Measurements from ENCODE around the gene SPINDOC.
A peak's percentile ranks its signal among the peaks of the same experiment; 100 is the strongest.

The SPINDOC gene

DNA sequence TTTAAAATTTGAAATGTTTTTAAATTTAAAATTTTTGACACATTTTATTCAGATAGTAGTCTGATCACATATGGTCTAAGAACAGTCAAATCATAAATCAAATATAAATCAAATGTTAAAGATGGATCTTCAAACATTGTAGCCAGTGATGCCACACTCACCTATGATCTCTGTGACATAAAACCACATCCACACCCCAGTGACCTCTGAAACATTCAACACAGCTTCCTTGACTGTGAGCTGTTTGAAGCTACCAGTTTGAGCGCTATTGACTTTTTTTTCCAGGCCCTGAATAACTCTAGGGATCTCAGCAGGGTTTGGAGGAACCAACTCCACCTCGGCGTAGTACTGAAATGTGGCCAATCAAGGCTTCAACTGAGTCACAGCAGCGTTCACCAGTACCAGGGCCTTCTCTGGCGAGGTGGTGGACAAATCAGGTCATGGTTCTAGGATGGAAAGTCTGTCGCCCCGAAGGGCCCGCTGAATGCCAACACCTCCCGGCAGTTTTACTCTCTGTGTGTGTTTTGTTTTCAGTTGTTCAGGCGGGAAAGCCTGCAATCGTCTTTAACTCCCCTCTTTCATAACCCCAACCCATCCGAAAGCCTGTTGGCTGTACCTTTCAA is 21.4 kb downstream of the SPINDOC start:
- no peak for DNase-seq

DNA sequence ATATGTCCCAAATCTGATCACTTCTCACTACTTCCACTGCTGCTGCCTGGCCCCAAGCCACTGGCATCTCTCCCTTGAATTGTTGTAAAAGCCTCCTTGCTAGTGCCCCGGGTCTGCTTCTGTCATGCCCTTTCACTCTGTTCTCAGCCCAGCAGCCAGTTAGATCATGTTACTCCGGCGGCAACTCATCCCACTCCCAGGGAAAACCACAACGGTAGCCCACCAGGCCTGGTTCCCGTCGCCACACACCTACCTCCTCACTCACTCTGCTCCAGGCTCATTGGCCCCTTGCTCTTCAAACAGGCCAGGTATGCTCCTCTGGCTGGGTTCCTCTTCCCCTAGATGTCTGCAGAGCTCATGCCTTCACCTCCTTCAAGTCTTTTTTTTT is 21.9 kb downstream of the SPINDOC start:
- DNase-seq: no peak

DNA sequence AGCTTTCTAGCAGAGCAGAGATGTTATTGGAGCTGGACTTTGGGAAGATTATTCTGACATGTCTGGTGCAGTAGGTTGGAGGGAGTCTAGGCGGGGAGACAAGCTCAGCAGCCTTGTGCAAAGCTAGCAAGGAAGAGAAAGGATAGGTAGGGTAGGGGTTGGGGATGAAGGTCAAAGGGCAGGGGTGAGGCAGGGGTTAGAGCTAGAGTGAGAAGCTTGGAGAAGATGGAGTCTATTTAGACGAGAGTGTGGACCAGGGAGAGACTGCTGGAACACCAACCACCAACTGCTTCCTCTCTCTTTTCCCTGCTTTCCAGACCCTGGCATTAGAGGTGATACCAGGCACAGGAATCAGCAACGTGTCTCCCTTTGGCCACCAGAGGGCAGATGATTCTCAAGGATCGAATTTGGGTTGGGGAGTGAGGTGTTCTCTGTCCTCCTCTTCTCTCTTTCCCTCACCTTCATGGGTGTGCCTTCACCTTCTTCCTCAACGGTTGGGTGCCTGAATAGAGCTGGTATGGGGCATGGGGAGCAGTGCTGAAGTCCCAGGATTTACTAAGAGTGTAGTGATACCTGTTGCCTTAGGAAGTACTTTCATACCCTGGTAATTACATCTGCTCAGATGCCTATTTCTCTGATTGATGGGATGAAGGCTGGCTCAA is 23.9 kb downstream of the SPINDOC start:
- peak in 4 of 5 experiments; percentile 57 to 77 (median 63) for DNase-seq

DNA sequence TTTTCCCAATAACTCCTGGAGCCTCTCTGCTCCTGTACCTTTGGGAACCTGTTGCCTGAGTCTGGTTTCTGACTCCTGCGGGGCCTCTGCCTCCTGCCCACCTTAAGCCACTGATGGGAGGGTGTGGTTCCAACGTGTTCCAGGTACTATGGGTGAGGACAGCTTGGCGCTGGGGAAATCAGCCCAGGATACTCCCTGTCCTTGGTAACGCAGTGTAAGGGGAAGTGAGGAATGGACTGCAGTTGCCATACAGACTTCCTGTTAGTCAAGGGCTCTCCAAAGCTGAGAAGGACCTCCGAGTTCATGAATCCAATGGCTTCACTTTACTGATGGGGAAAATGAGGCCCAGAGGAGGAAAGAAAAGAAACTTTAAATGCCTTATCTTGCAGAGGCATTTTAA is 24.5 kb downstream of the SPINDOC start:
- DNase-seq: no peak

DNA sequence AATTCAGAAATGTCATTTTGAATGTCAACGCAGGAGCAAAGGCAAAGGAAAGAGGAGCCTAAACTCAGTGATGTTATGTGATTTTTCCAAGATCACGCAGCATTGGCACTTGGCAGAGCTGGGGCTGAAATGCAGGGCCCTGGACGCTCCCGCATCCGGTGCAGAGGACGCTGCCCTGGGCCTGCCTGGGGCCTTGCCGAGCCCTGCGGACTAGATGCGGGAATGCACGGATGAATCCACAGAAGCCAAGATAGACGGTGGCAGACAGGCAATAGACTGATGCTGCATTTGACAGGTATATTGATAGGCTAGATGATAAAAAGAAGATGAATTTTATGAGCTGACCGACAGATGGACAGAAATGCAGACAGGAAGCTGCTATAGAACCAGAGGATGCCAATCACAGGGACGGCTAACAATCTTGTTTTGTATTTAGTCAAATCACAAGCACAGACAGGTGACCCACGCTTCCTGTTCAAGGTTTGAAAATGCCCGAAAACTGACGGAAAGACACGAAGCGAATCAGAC is 25.0 kb downstream of the SPINDOC start:
- no peak for DNase-seq

DNA sequence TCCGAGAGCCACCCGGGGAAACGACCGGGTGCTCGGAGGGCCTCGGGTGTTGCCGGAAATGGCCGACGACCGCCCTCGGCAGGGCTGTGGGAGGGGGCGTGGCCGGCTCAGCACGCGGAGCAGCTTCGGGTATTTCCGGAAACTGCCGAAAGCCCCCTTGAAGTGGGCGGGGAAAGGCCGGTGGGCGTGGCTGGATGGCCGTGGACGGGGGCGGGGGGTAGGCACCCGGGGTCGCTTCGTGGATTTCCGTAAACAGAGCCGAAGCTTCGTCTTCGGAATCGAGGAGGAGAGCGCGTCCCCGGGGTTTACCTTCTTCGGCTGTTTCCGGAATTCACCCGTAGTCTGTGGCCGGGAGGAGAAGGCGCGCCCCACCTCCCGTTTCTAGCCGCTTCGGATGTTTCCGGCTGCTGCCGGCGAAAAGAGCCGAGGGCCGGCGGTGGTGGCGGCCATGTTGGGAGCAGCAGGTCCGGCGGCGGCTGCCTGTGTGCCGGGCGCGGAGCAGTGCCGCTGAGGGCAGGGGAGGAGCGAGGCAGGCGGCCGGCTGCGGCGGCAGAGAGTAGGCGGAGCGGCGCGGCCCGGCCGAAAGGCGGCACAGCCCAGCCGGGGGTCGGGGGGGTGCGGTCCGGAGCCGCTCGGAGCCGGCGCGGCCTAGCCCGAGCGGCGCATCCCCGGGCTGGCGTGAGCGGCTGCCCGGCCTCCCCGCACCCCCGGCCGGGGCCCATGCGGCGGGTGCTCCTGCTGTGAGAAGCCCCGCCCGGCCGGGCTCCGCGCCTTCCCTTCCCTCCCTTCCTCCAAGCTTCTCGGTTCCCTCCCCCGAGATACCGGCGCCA is 25.6 kb downstream of the SPINDOC start, which contains the start of gene MARK2:
Gene MARK2 (plus strand): TSS at position 433 of the 830 bp plus-strand sequence. CDS start 397 bp downstream, at position 830.
- peak; percentile 99 to 100 (median 99) for DNase-seq

DNA sequence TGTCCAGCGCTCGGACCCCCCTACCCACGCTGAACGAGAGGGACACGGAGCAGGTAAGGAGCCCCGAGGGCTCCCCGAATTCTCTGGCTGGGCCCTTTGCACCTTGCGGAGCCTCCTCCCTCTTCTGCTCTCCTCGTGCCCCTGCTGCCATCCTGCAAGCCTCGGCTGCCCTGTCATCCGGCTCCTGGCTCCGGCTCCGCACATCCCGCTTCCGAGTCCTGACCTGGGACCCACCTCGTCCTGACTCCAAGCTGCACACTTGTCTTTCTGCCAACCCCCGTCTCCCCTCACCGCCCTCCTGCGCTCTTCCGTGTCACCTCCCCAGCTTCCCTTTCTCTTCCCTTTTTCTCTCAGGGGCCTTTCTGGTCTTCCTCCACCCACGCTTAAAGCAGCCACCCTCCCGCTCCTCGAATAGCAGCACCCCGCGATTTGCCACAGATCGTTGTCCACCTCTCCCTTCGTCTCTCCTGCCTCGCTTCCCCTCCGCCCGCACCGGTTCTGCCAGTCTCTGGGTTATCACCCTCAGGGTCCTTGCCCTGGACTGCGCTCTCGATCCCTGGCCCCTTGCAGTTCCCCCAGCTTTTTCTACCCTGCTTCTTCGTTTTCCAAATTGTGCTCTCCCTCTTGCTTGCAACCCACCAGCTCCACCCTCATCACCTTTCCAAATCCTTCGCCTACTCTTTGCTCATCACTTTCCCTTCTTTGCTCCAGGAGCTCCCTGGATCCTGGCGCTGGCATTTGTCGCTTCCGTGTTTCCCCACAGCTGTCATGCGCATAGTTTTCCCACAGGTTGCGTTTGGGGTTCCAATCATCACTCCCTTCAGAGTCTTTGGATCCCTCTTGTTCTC is 26.5 kb downstream of the SPINDOC start:
- peak in 2 of 5 experiments; percentile 20 to 39 for DNase-seq

DNA sequence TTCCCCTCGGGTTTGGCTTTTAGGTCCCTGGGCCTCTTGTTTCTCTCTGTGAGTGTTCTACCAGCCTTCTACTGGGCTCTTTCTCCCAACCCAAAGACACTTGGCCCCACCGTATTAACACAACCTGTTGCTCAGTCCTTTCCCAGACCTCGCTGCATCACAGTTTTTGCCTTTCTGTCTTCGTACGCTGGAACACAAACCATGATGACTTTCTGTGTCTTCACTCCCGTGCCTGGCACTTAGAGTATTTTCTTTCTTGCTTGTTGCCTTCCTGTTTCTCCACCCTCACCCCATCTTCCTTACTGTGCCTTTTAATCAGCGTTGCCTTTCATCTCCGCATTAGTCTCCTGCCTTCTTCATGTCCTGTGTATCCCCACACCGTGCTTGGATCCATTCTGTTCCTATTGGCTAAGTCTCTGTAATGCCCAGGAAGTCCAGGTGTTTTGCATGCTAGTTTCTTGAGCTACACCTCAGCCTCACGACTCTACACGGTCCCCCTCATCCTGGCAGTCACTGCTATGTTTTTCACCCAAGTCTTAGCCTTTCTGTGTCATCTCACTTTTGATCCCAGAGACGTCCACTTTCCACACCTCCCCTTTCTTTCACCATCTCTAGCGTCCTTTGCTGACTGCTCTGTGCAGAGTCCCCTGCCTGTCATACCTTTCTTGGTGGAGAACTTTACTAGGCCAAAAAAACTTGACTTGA is 27.3 kb downstream of the SPINDOC start:
- DNase-seq: peak in 1 of 5 experiments; percentile 26

DNA sequence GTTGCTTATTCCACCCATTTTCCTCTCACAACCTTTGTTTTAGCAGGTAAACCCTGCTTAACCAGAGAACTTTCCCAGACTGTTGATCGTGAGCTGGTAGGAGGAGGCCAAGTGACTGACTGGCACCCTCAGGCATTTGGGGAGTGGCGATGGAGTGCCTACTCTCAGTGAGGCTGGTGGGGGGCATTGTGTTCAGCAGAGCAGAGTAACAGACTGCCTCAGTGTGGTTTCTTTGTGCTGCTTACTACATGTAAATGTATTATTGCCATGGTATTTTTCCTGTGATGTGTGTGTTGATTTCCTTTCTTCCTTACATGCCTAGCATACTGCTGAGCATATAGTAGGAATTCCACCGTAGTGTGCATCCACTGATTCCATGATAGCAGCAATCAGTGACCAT is 28.3 kb downstream of the SPINDOC start:
- DNase-seq: no peak

DNA sequence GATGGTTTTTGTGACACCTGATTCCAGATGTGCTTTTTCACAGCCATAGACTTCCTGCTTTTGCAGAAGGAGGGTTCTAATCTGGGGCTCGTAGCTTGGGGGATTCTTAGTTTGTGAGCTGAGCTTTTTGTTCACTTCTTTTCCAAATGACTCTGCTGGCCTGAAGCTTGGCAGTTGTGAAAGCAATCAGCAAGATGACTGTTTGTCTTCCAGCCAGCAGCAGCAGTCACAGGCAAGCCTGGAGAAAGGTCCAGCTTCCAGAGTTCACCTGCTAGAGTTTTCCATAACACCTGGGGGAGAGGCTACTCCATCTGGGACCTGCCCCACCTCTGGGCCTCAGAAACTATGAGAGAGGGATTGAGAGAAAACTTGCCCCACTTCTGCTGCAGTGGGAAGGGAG is 29.8 kb downstream of the SPINDOC start:
- no peak for DNase-seq

DNA sequence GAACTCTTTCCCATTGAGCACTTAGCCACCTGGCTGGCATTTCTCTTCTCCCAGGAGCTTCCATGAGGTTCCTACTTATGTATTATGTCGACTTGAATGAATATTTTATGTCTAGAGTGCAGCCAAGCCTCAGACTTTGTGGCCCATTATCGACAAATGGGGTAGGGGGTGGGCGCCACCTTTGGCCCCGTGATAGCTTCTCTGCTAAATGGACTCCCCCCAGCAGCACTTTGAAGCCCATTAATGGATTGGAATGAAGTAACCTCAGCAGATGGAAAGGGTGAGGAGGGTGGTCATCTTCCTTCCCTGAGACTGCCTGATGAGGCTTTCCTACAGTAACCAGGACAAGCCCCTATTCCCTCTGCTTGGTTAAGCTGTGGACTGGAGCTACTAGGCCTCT is 31.6 kb downstream of the SPINDOC start:
- no peak for DNase-seq

DNA sequence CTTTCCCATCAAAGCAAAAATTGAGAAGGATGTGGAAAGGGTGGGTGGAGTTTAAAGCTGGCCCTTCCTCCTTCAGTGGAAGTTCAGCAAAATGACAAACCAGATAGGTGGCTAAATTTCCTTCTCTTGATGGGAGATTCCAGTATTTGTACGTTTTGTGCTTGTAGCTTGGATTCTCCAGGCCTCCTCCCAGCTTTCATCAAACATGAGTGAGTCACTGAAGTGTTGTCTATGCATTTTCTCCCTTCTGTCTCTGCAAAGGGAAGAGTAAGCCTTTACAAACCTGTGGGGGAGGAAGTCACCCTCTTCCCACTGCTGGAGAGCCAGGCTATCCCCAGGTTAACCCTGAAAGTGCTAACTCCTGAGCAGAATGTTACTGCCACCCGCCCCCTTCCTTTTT is 32.0 kb downstream of the SPINDOC start:
- DNase-seq: no peak

DNA sequence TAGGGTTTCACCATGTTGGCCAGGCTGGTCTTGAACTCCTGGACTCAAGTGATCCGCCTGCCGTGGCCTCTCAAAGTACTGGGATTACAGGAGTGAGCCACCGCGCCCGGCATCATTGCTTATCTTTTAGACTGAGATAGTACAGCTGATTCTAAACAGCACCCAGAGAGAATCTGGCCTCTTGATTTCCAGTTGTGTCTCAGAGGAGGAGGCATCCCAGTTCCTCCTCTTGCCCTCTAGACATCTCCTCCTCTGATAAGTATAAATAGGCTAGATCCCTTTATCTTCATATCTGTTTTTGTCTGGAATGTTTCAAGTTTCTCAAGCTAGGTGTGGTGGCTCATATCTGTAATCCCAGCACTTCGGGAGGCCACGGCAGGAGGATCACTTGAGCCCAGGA is 32.7 kb downstream of the SPINDOC start:
- DNase-seq: no peak

DNA sequence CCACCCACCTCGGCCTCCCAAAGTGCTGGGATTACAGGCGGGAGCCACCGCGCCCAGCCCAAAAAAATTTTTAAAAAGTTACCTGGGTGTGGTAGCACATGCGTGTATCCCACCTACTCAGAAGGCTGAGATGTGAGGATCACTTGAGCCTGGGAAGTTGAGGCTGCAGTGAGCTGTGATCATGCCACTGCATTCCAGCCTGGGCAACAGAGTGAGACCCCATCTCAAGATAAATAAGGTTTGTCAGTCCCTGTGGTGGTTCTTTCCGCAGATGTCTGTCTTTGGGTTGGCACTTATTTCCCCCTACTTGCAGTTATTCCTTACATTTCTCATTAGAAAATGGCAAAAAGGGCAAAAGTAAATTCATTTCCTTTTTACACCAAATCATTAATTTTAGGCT is 33.6 kb downstream of the SPINDOC start:
- no peak for DNase-seq

DNA sequence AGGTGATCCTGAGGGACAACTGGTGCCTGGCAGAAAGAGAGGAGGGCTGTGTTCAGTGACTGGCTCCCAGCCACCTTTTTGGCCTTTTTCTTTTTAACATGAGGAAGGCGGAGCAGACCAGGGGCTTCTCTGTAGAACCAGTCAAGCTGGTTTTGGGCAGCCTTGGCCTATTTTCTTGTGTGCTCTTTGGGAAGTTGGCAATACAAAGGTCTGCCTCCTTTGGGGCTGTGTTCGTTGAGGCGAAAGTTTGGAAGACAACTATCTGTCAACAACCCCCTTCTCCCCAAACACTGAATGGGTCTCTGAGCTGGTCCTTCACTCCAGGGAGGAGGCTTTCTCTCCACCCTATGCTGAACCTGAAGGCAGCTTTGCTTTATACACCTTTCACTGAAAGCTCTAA is 34.1 kb downstream of the SPINDOC start:
- DNase-seq: no peak

DNA sequence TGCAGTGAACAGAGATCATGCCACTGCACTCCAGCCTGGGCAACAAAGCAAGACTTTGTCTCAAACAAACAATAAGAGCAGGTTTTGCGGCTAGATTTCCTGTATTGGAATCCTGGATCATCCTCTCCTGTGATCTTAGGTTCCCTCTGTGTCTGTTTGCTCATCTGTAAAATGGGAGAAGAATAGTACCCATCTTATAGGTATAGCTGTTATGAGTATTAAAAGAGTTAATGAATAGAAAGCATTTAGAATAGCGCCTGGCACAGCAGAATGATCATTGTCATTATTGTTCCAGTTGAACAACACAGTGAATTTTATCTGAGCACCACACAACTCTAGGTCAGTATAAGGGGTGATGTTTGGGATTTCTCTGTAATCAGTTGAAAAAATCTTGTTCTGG is 36.4 kb downstream of the SPINDOC start:
- no peak for DNase-seq

DNA sequence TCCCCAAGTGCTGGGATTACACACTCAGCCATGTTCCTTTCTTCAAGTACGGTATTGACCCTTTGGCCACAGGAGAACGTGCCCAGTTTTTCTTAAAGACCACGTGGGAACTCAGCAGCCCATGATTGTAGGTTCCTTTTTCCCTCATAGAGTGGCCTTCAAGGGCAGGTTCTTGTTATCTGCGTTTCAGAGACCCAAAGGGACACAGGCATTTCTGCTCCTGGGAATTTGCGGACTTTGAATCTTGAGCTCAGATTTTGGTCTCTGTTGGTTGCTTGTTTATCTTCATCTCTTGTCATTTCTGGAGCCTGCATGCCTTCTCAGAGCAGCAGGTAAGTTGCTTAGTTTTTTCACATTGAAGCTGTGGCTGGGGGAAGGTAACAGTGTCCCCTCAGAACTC is 37.7 kb downstream of the SPINDOC start:
- no peak for DNase-seq

DNA sequence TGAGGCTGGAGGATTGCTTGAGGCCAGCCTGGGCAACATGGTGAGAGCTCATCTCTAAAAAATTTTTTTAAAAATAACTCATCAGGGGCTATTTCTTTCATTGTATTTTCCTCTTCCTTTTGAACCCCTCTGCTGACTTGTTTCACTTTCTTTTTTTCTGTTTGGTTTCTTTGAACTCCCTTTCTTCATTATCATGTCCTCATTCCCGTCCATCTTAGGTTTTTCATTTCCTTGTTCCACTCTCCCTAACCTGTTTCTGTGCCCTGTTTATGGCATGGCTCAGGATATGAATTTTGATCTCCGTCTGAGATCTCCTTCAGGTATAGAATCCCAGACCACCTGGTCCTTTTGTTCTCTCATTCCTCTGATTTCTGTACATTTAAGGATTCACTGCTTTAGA is 38.1 kb downstream of the SPINDOC start:
- DNase-seq: peak in 1 of 5 experiments; percentile 43

DNA sequence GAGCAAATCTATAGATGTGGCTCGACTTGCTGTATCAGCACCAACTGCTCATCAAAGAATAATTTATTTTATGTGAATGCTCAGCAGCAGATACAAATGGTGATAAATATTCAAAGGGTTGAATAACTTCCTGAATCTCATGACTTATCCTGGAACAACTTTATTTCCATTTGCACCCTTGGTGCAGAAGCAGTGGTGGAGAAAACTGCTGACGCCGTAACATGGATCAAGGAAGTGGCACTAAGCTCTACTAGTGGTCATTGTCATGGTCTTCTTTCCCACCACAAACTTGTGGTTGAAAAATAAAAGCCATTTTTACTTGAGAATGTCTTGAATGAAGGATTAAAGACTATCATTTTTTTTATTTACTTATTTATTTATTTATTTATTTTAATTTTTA is 40.2 kb downstream of the SPINDOC start:
- no peak for DNase-seq

DNA sequence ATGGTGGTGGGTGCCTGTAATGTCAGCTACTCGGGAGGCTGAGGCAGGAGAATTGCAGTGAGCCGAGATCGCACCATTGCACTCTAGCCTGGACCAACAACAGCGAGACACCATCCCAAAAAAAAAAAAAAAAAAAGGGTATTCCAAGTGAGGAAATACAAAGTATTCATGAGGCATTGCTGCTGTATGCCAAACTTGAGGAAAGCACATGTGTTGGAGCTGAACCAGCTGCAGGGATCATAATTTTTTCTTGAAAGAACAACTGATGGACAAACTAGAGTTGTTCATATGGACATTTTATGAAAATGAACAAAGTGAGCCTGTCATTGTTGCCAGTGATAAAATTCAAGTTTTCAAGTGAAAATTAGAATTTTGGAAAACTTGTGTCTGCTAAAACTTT is 41.4 kb downstream of the SPINDOC start:
- no peak for DNase-seq

DNA sequence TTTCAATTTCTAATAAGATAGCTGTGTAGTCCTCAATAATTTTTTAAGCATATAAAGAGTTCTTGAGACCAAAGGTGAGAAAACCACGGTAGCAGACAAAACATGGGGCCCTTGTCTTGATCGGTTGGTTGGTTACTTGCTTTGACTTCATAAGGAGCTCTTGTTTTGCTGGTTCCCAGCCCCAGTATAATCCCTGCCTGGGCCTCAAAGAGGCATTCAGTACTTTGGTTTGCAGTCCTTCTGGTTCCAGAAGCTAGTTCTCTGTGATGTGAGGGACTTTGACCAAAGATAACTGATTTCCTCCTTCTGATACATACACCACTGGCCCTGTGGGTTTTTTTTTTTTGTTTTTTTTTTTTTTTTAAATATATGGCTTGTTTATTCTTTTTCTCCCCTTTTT is 42.7 kb downstream of the SPINDOC start:
- peak in 2 of 5 experiments; percentile 19 to 50 for DNase-seq
